Measurements from ENCODE around the gene OR5T3.
"Not testable (repeated sequence)": the region's sequence is repeated elsewhere in the genome, so short reads cannot be mapped to it uniquely, and the experiment has no call there.

Gene OR5T3

DNA sequence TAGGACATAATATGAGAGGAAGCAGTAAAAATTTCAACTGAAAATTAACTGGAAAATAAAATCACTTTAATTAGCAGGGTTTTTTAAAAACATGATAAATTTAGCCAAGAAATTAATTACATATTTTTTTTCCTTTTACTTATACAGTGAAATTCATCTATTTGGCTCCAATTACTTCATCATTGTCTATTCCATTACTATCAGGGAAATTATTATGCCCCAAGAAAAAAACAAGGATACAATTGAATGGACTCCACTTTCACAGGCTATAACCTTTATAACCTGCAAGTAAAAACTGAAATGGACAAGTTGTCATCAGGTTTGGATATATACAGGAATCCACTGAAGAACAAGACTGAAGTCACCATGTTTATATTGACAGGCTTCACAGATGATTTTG, at the start of gene OR5T3:
OR5T3 (plus strand) TSS at position 301 of the 400 bp plus-strand sequence; CDS start at position 301, 0 bp downstream.
- no peaks in the 10 kb centered on the region for H3K27me3 ChIP-seq (ENCODE audit: control insufficient read depth, insufficient read depth, low read length)
- TF ChIP-seq, protein P1, sequence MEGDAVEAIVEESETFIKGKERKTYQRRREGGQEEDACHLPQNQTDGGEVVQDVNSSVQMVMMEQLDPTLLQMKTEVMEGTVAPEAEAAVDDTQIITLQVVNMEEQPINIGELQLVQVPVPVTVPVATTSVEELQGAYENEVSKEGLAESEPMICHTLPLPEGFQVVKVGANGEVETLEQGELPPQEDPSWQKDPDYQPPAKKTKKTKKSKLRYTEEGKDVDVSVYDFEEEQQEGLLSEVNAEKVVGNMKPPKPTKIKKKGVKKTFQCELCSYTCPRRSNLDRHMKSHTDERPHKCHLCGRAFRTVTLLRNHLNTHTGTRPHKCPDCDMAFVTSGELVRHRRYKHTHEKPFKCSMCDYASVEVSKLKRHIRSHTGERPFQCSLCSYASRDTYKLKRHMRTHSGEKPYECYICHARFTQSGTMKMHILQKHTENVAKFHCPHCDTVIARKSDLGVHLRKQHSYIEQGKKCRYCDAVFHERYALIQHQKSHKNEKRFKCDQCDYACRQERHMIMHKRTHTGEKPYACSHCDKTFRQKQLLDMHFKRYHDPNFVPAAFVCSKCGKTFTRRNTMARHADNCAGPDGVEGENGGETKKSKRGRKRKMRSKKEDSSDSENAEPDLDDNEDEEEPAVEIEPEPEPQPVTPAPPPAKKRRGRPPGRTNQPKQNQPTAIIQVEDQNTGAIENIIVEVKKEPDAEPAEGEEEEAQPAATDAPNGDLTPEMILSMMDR (IDR thresholded peaks at IDR 0.05): no peak
- H3K4me1 ChIP-seq: no peaks in the 10 kb centered on the region
- no peak within 1 kb of the TSS for H3K27ac ChIP-seq
- no peaks in the 10 kb centered on the region for H3K9me3 ChIP-seq (ENCODE audit: control insufficient read depth, low read length)
- no peak within 1 kb of the TSS for H2AFZ ChIP-seq
- H3K4me3 ChIP-seq (ENCODE audit: low read depth, low read length): no peak within 1 kb of the TSS
- H3K9ac ChIP-seq: no peak within 1 kb of the TSS
- no peaks in the 10 kb centered on the region for H3K36me3 ChIP-seq (ENCODE audit: control insufficient read depth, insufficient read depth, low read length)
- no peaks in the 10 kb centered on the region for H3K79me2 ChIP-seq
- no peak within 1 kb of the TSS for H3K4me2 ChIP-seq (ENCODE audit: low read length)

DNA sequence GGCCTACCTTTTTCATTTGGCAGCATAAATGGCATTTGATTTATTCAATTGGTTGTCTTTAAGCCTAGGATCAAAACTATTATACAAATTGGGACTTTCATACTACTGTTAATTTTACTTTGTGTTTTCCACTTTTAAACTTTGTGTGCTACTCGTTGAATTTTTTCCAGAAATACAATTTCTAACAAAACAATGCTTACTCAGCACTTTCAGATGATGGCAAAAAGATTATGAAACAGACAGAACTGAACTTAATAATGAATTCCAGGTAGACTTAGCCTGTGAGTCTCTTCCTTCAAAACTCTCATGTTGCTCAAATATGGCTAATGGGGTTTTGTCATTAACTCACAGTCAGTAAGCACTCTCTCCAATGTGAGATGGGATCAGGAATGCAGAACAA, 44.3 kb upstream of the OR5T3 start:
- H3K4me2 ChIP-seq (ENCODE audit: low read length): no peak overlapping the region
- H3K4me3 ChIP-seq (ENCODE audit: low read depth, low read length): no peak overlapping the region
- TF ChIP-seq, protein P1 (IDR thresholded peaks at IDR 0.05): no peak
- no peaks in the 10 kb centered on the region for H3K27me3 ChIP-seq (ENCODE audit: control insufficient read depth, insufficient read depth, low read length)
- H3K36me3 ChIP-seq (ENCODE audit: control insufficient read depth, insufficient read depth, low read length): no peaks in the 10 kb centered on the region
- H3K79me2 ChIP-seq: no peaks in the 10 kb centered on the region
- no peak overlapping the region for H2AFZ ChIP-seq
- no peak overlapping the region for H3K9ac ChIP-seq
- H3K9me3 ChIP-seq (ENCODE audit: control insufficient read depth, low read length): no peaks in the 10 kb centered on the region
- H3K27ac ChIP-seq: no peak overlapping the region
- no peaks in the 10 kb centered on the region for H3K4me1 ChIP-seq

DNA sequence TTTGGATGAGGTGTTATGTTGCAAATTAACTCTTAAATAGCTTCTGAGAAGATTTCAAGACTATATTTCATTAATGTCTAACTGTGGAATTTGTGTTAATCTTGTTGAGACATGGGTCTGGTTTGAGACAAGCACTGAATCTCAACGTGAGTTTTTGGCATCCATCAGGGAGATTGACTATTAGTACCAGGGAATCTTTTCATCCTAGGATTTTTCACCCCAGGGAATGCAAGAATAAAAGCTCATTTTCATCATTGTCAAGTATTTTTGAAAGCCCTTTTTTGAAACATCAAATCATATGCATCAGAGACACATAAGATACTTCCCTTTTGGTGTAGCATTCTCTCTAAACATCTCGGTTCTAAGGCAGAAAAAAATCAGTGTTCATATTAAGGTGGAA, 37.5 kb upstream of the OR5T3 start:
- no peak overlapping the region for H3K9ac ChIP-seq
- no peak overlapping the region for H3K4me3 ChIP-seq (ENCODE audit: low read depth, low read length)
- no peaks in the 10 kb centered on the region for H3K4me1 ChIP-seq
- H3K27me3 ChIP-seq (ENCODE audit: control insufficient read depth, insufficient read depth, low read length): no peaks in the 10 kb centered on the region
- no peaks in the 10 kb centered on the region for H3K79me2 ChIP-seq
- H3K27ac ChIP-seq: no peak overlapping the region
- H3K4me2 ChIP-seq (ENCODE audit: low read length): no peak overlapping the region
- no peaks in the 10 kb centered on the region for H3K36me3 ChIP-seq (ENCODE audit: control insufficient read depth, insufficient read depth, low read length)
- TF ChIP-seq, protein P1 (IDR thresholded peaks at IDR 0.05): no peak
- H2AFZ ChIP-seq: no peak overlapping the region
- no peaks in the 10 kb centered on the region for H3K9me3 ChIP-seq (ENCODE audit: control insufficient read depth, low read length)

DNA sequence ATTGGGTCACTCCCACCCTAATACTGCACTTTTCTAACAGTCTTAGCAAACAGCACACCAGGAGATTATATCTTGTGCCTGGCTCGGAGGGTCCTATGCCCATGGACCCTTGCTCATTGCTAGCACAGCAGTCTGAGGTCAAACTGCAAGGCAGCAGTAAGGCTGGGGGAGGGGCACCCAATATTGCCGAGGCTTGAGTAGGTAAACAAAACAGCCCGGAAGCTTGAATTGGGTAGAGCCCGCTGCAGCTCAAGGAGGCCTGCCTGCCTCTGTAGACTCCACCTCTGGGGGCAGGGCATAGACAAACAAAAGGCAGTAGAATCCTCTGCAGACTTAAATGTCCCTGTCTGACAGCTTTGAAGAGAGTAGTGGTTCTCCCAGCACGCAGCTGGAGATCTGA, 32.3 kb upstream of the OR5T3 start:
- H3K9me3 ChIP-seq (ENCODE audit: control insufficient read depth, low read length); H3K9ac ChIP-seq; H3K4me2 ChIP-seq (ENCODE audit: low read length); H3K79me2 ChIP-seq; H3K36me3 ChIP-seq (ENCODE audit: control insufficient read depth, insufficient read depth, low read length); H3K27ac ChIP-seq; H3K27me3 ChIP-seq (ENCODE audit: control insufficient read depth, insufficient read depth, low read length); H2AFZ ChIP-seq; H3K4me1 ChIP-seq; H3K4me3 ChIP-seq (ENCODE audit: low read depth, low read length): not testable (repeated sequence)

DNA sequence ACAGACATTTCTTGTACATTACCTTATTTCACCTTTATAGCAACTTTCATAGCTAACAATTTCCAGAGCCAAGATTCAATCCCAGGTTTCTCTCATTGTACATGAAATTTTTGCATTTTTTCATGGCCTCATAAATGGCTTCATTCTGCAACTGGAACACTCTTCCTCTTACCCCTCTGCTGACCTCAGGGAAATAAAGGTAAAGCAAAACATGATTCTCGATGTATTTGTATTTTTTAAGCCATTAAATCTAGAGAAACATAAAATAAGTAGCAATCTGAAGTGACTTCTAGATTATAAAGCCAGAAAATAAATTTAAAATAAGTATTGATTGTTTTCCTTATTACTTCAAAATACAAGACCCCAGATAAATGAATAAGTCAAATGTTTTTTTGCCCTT, 17.9 kb upstream of the OR5T3 start, which contains the start of gene OR5T2:
OR5T2 (minus strand) TSS at position 101 of the 400 bp plus-strand sequence. CDS start 1,193 bp downstream, outside the sequence.
- H3K9me3 ChIP-seq (ENCODE audit: control insufficient read depth, low read length): no peaks in the 10 kb centered on the region
- H3K4me1 ChIP-seq: no peaks in the 10 kb centered on the region
- H3K27me3 ChIP-seq (ENCODE audit: control insufficient read depth, insufficient read depth, low read length): no peaks in the 10 kb centered on the region
- no peak within 1 kb of the TSS for H3K4me3 ChIP-seq (ENCODE audit: low read depth, low read length)
- no peak within 1 kb of the TSS for H2AFZ ChIP-seq
- H3K27ac ChIP-seq: no peak within 1 kb of the TSS
- no peaks in the 10 kb centered on the region for H3K79me2 ChIP-seq
- no peaks in the 10 kb centered on the region for H3K36me3 ChIP-seq (ENCODE audit: control insufficient read depth, insufficient read depth, low read length)
- TF ChIP-seq, protein P1 (IDR thresholded peaks at IDR 0.05): no peak
- H3K9ac ChIP-seq: no peak within 1 kb of the TSS
- no peak within 1 kb of the TSS for H3K4me2 ChIP-seq (ENCODE audit: low read length)

Measured in parathyroid adenoma (tissue), 2 donors.